ENCODE results near the gene DMD.

GRCh38 chrX:31545726-31546125 lies 1665.6 kb downstream of the DMD start:
- TF ChIP-seq POLR2AphosphoS5 (IDR thresholded peaks at IDR 0.05; ENCODE audit: low read depth, low read length) (no peak), CTCF (IDR thresholded peaks at IDR 0.05) (no peak), REST (IDR thresholded peaks at IDR 0.05; ENCODE audit: insufficient read depth in 1 of 2, low read depth in 2 of 2, low read length in 1 of 2) (no peak), SIN3A (IDR thresholded peaks at IDR 0.05; ENCODE audit: borderline replicate concordance, insufficient read depth, low read depth, low read length) (no peak)

All from Panc1 (cell line).